Activated gamma-delta T cell treated with Interleukin-2 at 50 U/mL for 16 hours (primary cell): ENCODE results near the gene FXYD3.

Experiments
- DNase-seq: peaks from one replicate; pipeline ENCODE4 v3.0.0-alpha.2; 2020

The FXYD3 gene

DNA sequence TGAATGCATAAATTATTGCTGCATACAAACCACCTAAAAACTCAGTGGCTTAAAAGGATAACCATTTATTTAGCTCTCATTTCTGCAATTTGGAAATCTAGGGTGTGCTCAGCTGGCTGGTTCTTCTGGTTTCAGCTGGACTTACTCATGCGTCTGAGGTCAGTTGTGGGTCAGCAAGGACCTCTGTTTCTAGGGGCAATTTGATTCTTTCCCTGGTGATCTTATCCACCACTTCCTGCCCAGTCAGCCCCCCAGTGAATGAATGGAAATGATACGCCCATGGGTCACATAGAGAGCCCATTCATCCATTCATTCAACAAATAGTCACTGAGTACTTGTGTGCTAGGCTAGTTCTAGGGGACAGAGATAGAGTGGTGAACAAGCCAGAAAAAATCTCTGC, 48.8 kb downstream of the FXYD3 start:
- no peak for DNase-seq

GRCh38 chr19:35165200-35166058, 49.8 kb downstream of the FXYD3 start:
- DNase-seq, result no peak

DNA sequence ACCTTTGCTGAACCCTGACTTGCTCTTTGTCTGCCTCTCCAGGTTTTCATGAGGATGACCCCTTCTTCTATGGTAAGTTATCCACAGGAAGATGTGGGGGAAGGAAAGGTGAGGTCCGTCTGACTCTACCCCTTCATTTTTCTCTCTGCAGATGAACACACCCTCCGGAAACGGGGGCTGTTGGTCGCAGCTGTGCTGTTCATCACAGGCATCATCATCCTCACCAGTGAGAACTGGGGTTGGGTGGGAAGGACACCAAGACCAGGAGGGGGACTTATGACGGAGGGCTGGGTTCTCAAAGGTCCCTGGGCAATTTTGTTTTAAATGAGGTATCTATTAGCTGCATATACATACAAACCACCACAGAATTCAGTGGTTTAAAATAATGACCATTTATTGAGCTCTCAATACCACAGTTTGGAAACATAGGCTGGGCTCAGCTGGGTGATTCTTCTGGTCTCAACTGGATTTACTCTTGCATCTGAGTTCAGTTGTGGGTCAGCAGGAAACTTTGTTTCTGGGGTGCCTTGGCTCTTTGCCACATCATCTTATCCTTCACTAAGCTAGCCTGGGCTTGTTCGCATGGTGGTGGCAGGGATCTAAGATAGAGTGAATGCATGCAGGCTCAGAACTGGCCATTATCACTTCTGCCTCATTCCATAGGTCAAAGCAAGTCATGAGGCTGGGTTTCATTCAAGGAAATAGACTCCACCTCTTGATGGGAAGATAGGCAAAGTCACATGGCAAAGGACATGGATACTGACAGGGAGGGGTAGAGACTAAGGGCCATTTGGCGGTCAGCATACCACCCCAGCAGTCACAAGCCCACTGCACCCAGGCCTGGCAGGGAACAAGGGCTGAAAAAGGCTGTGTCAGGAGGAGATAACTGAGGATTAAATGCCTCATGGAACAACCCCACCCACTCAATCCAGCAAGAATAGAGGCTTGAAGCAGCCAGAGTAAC, 50.8 kb downstream of the FXYD3 start:
- no peak for DNase-seq

- DNase-seq, result no peak
These were observed 51.9 kb downstream of the FXYD3 start for GRCh38 chr19:35167251-35168119.

- DNase-seq, result no peak
These were observed 52.6 kb downstream of the FXYD3 start for GRCh38 chr19:35168196-35168595.

DNA sequence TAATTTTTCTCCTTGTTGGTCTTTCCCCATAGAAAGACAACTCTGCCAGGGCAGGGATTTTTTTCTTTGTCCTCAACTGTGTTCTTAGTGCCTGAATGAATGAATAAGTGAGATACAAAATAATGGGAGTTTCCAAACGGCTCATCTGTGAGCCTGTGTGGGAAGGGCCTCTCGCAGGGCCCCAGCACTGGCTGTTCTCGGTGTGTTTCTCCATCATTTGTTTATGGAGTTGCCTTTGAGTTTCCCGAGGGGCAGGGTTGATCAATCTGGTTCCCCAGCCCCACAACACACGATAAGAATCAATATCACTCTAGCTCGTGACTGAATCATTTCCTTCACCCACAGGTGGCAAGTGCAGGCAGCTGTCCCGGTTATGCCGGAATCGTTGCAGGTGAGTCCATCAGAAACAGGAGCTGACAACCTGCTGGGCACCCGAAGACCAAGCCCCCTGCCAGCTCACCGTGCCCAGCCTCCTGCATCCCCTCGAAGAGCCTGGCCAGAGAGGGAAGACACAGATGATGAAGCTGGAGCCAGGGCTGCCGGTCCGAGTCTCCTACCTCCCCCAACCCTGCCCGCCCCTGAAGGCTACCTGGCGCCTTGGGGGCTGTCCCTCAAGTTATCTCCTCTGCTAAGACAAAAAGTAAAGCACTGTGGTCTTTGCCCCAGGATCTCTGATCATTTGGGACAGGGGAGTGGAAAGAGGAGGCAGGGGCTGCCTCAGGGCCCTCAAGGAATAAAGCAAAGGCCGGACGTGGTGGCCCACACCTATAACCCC, 53.8 kb downstream of the FXYD3 start:
- no peak for DNase-seq

GRCh38 chr19:35170359-35171061, 54.9 kb downstream of the FXYD3 start:
- DNase-seq, result no peak

DNA sequence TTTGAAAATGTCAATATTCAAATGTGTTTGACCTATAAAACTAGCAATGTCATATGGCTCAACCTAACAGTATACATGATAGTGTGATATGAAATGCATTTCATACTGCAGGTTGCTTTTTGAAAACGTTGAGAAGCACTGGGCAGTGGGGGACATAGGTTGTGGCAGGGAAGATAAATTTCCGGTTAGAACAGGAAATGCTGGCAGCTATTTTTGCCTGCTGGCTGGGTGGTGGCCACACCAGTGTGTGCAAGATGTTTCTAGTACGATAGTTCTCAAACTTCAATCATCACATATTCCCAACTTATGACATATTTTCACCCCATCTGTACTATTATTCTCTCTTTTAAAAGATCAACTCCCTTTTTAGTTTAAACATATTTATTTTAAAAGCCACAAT, 56.1 kb downstream of the FXYD3 start:
- DNase-seq, result no peak
